ENCODE results near the gene LY6G5B. TPM values are rescaled to one million over a fixed set of nuclear protein-coding genes. Genes with fewer than 3 reads are reported as not detected.

The LY6G5B gene
- total and polyA plus RNA-seq, 2 of the 4 experiments (the other 2 are of a cell fraction) = 2.2 to 13.6 TPM

DNA sequence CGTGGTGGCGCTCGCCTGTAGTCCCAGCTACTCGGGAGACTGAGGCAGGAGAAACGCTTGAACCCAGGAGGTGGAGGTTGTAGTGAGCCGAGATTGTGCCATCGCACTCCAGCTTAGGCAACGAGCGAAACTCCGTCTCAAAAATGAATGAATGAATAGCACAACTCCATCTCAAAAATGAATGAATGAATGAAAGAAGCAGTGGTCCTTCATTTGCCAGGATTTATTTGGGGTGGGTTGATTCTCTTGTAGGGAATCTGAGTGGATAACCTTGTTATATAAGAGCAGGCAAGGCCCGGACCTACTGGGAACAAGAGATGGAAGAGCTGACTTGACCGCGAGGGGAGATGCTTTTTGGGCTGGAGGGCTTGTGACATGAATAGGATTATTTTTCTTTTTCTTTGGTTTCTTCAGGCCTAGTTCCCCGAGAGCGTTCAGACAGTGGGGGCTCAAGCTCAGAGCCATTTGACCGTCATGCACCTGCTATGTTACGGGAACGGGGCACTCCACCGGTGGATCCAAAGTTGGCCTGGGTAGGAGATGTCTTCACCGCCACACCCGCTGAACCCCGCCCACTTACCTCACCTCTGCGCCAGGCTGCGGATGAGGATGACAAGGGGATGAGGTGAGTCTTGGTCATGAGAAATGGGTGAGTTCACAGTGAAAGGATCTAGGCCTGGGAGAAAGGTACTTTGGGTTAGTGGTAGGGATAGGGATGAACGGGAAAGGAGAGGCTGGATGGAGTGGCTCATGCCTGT lies 39.4 kb upstream of the LY6G5B start:
- intact Hi-C loops (cut with micrococcal nuclease) (no loop called here), dilution Hi-C loops (cut with HindIII; ENCODE audit: low sequenced_read_pairs, unreplicated experiment) (no loop called here), in situ Hi-C loops (cut with MboI; ENCODE audit: low sequenced_read_pairs) (no loop called here)
- Histone ChIP-seq H3K4ac (ENCODE audit: low read depth, low read length) (no peak overlapping the region), H3K9me3 (ENCODE audit: control insufficient read depth, insufficient read depth, low read length) (no peaks in the 10 kb centered on the region), H2AFZ (replicated peaks; ENCODE audit: low read length, poor library complexity) (no peak overlapping the region), H3K79me1 (ENCODE audit: low read depth in 1 of 2, low read length in 2 of 2) (peaks cover 45 to 70% of the 10 kb centered on the region in 2 experiments), H3K56ac (ENCODE audit: extremely low read depth, insufficient read depth, low read length) (no peak overlapping the region), H2BK120ac (ENCODE audit: low read depth, low read length) (no peak overlapping the region), H4K8ac (ENCODE audit: low read depth in 2 of 2, low read length in 2 of 2) (no peak overlapping the region), H3K4me3 (ENCODE audit: insufficient read depth, low read depth, low read length) (no peak overlapping the region), H3K14ac (replicated peaks; ENCODE audit: low read depth, low read length) (no peak overlapping the region), H3K4me1 (ENCODE audit: control insufficient read depth, insufficient read depth, low read length) (no peaks in the 10 kb centered on the region), H3K23ac (ENCODE audit: low read depth, low read length) (no peak overlapping the region), H2BK5ac (ENCODE audit: low read depth, low read length, poor library complexity, severe bottlenecking) (no peak overlapping the region), H2AK5ac (ENCODE audit: low read depth, low read length) (no peak overlapping the region), H4K20me1 (ENCODE audit: insufficient read depth, low read length) (peaks cover 33% of the 10 kb centered on the region), H2BK15ac (ENCODE audit: low read depth, low read length) (no peak overlapping the region), H3K9ac (ENCODE audit: low read depth, low read length) (no peak overlapping the region), H4K5ac (ENCODE audit: low read depth, low read length) (no peak overlapping the region), H3K4me2 (ENCODE audit: low read depth, low read length) (no peak overlapping the region), H4K91ac (ENCODE audit: insufficient read depth, low read depth, low read length) (no peak overlapping the region), H2AK9ac (replicated peaks; ENCODE audit: low read depth, low read length, poor library complexity) (peak overlapping the region; percentile 29), H3K27me3 (ENCODE audit: control insufficient read depth, insufficient read depth, low read length) (no peaks in the 10 kb centered on the region), H3K36me3 (ENCODE audit: control insufficient read depth, insufficient read depth, low read length) (peaks cover 94% of the 10 kb centered on the region), H3K9me1 (ENCODE audit: insufficient read depth, low read length) (no peaks in the 10 kb centered on the region), H3K27ac (ENCODE audit: insufficient read depth, low read length) (no peak overlapping the region), H2BK20ac (ENCODE audit: low read depth, low read length) (no peak overlapping the region), H3K18ac (ENCODE audit: low read depth, low read length) (no peak overlapping the region)
- CTCF ChIA-PET = no interaction called here
- ATAC-seq (ENCODE audit: low read depth) = no peak
- TF ChIP-seq, protein P1, sequence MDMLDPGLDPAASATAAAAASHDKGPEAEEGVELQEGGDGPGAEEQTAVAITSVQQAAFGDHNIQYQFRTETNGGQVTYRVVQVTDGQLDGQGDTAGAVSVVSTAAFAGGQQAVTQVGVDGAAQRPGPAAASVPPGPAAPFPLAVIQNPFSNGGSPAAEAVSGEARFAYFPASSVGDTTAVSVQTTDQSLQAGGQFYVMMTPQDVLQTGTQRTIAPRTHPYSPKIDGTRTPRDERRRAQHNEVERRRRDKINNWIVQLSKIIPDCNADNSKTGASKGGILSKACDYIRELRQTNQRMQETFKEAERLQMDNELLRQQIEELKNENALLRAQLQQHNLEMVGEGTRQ (IDR thresholded peaks at IDR 0.05; ENCODE audit: low read depth, low read length) = no peak
- TF ChIP-seq SMC3 (IDR thresholded peaks at IDR 0.05; ENCODE audit: low read depth, low read length) = no peak
- no peak for TF ChIP-seq MAZ (IDR thresholded peaks at IDR 0.05; ENCODE audit: borderline replicate concordance, low read depth, low read length)
- no peak for TF ChIP-seq RCOR1 (IDR thresholded peaks at IDR 0.05; ENCODE audit: insufficient replicate concordance, low read length)
- no peak for TF ChIP-seq CEBPB (IDR thresholded peaks at IDR 0.05; ENCODE audit: low read depth, low read length)
- no TSS peak for BruUV-seq (replicated peaks)
- WGBS, 2 experiments (ENCODE audit: extremely low coverage in 2 of 2, insufficient read length in 1 of 2) = 96% methylated on average over 9 of the region's 25 CpGs; no CpG with 5 or more reads in 1 of the 2 experiments
- POLR2A ChIA-PET (ENCODE audit: unreplicated experiment) = no interaction called here
- DNase-seq = no peak

All from IMR-90 (cell line).